T-helper 2 cell treated with Interferon-gamma antibody and Interleukin-4, amounts not matched to agents 100 ng/mL and 5 ng/mL, for 36 hours (primary cell): ENCODE measurements around the gene PTRH2. TPM values are rescaled to one million over a fixed set of nuclear protein-coding genes. Genes with fewer than 3 reads are reported as not detected.
"Not testable (repeated sequence)": the region's sequence is repeated elsewhere in the genome, so short reads cannot be mapped to it uniquely, and the experiment has no call there.

ENCODE experiments used
- intact Hi-C: fragments of 100-400 bp; cut with micrococcal nuclease; formaldehyde crosslinking; loops from one replicate; pipeline ENCODE4 v1.15.1; 2023
- total RNA-seq: library from RNA; stranded (reverse); gene quantifications from 2 replicates; pipeline ENCODE4 v1.2.3, GENCODE V29; 2022

The PTRH2 gene
- total RNA-seq, 1 donor from 2014 or later = 27.4 TPM

DNA sequence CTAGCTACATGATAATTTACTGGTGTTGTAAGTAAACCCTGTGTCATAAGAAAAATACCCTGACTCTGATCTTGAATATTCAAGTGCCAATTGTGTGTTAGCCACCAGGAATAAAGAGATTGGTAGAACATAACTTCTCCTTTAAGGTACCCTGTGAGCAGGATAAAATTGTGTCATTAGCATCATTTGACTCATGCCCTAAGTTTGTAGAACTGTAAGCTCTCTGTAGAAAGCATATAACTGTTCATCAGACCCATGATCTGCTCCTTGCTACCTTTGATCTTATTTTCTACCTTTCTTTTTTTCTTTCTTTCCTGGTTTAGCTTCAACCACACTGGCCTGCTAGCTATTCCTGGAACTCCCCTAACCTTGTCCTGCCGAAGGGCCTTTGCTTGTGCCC lies 35.8 kb downstream of the PTRH2 start:
- intact Hi-C loops = no loop called here

DNA sequence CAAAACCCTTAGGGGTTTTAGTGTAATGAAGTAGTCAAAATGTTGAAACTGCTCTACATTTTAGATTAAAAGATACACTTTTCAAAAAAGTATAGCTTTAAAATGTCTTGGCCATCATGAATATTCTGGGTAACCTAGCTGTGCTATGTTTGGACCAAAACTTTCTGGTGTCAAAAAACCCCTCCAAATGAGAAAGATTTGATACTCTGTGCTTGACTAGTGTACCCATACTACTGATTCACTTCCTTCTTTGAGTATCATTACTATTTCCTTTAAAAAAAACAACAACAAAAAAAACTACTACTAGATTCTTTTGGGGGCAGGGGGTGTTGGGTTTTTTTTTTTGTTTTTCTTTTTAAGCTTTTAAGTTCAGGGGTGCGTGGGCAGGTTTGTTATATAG lies 37.3 kb downstream of the PTRH2 start:
- intact Hi-C loops = no loop called here

DNA sequence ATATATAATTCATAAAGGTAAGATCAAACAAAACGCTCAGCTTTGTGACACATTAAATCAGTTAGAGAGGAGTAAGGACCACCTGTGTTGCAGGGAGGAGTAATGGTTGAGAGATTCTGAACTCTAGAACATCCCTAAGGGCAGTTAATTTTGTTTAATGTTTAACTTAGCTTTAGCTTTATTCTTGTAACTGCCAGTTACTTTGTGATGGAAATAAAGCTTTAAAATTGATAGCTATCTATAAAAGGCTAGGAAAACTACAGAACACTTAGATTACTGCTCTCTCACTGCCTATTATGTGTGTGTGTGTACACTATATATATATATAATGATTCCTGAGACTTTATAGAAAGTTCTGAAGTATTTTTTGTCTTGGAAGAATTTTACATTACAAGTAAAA lies 37.8 kb downstream of the PTRH2 start:
- intact Hi-C loops = no loop called here

DNA sequence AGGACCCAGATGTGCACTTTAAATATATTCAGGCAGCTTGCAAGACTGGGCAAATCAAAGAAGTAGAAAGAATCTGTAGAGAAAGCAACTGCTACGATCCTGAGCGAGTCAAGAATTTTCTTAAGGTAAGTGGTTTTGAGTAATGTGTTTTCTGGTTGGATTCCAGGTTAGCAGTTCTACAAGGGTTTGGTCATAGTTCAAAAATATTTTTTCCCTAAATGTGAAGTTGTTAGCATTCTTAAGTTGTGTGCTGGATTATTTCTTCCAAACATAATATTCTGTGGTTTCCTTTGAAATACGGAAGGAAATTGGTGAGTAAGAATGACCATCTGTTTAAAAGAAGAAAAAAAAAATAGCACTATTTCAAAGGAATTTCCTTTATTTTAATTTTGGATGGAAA lies 38.4 kb downstream of the PTRH2 start:
- intact Hi-C loops = no loop called here

DNA sequence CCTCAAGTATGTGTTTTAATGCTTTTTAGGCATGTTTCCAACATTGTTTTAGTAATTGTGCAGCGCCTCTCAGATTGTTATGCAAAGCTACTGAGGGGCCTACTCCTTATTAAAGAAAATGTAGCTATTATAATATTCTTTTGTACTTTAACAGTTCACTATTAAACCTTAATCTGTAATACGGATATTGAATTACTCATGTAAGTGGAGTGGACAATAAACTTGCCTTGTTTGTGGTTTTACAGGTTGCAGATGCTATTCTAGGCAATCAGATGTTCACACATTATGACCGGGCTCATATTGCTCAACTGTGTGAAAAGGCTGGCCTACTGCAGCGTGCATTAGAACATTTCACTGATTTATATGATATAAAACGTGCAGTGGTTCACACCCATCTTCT lies 41.0 kb downstream of the PTRH2 start:
- intact Hi-C loops = no loop called here

DNA sequence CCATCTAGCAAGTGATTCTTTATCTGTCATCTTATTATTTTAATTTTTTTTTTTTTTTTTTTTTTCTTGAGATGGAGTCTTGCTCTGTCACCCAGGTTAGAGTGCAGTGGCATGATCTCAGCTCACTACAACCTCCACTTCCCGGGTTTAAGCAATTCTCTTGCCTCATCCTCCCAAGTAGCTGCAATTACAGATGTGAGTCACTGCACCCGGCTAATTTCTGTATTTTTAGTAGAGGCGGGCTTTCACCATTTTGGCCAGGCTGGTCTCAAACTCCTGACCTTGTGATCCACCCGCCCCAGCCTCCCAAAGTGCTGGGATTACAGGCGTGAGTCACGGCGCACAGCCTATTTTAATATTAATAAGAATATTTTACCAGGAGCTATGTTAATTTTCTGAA lies 50.6 kb downstream of the PTRH2 start:
- intact Hi-C loops = not testable (repeated sequence)

DNA sequence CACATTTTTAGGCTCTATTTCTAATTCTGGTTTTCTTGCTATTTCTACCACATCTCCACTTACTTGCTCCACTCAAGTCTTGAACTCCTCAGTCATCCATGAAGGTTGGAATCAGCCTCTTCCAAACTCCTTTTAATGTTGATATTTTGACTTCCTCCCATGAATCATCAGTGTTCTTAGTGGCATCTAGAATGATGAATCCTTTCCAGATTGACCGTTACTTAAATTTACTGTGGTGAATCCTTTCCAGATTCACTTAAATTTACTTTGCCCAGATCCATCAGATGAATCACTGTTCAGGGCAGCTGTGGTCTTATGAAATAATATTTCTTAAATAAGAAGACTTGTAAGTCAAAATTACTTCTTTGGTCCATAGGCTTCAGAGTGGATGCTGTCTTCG lies 55.1 kb downstream of the PTRH2 start:
- intact Hi-C loops = no loop called here

DNA sequence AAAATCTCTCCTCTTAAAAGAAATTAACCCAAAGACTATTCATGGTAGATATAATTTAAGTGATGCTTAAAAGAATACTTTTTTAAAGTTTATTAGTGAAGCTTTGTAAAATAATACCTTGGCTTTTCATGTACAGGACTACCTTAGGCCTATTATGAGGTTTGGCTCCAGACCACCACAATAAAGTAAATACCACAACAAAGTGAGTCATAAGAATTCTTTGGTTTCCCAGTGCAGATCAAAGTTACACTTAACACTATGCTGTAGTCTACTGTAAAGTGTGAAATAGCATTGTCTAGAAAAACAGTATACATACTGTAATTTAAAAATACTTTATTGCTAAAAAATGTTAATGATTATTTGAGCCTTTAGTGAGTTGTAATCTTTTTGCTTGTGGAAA lies 55.9 kb downstream of the PTRH2 start:
- intact Hi-C loops = no loop called here

DNA sequence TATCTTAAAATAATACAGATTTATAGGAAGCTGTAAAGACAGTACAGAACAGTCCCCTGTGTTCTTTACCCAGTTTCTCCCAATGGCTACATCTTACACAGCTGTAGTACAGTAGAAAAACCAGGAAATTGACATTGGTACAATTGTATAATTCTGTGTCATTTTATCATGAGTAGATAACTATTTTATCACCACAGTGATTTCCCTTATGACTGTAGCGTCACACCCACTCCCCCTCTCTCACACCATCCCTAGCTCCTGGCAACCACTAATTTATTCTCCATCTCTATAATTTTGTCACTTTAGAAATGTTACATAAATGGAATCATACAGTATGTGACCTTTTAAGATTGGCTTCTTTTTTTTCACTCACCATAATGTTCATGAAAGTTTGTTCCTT lies 56.6 kb downstream of the PTRH2 start:
- intact Hi-C loops = no loop called here

DNA sequence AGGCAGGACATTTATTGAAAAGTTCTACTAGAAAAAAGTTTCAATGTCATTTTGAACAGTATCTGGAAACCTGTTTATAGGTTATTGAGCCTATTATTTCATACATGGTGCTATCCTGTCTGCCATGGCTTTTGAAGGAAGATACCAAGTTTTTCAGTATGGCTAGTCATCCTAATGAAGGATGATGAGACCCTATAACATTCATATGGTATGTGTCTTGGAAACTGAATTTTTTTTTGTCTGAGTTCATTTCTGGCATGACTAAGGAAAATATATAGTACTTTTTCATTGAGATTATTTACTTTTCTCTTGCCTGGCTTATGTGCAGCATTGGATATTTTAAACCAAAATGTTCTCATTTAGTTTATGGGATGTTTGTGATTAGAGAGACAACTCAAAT lies 57.3 kb downstream of the PTRH2 start:
- intact Hi-C loops = no loop called here

Other genes starting within 250 kb of the PTRH2 start
- 15.3 and 15.6 TPM in 2 replicates for gene DHX40, start 141.8 kb downstream of the PTRH2 start, total RNA-seq
- gene CLTC, start 87.5 kb downstream of the PTRH2 start, total RNA-seq = 178 and 187 TPM in 2 replicates
- gene VMP1, start 224 bp upstream of the PTRH2 start, total RNA-seq = 312 and 320 TPM in 2 replicates
- gene TUBD1, start 185.5 kb upstream of the PTRH2 start, total RNA-seq = 11.4 and 12.1 TPM in 2 replicates
- 59.4 and 63.2 TPM in 2 replicates for gene RPS6KB1, start 185.7 kb upstream of the PTRH2 start, total RNA-seq